Measurements from ENCODE around the gene KLHDC8B.

KLHDC8B gene

GRCh38 chr3:49157289-49157688, 14.1 kb upstream of the KLHDC8B start:
- TF ChIP-seq CTCF (IDR thresholded peaks at IDR 0.05; ENCODE audit: low read depth, low read length), result no peak
- no peak overlapping the region for H3K4me3 ChIP-seq (ENCODE audit: low read depth, low read length)
- in situ Hi-C loops (cut with HindIII; ENCODE audit: low sequenced_read_pairs), result no loop called here
- DNase-seq (ENCODE audit: low read depth, low spot score), result no peak

GRCh38 chr3:49158103-49158709, 13.2 kb upstream of the KLHDC8B start:
- no peak overlapping the region for H3K4me3 ChIP-seq (ENCODE audit: low read depth, low read length)
- DNase-seq (ENCODE audit: low read depth, low spot score), result no peak
- in situ Hi-C loops (cut with HindIII; ENCODE audit: low sequenced_read_pairs), result no loop called here
- no peak for TF ChIP-seq CTCF (IDR thresholded peaks at IDR 0.05; ENCODE audit: low read depth, low read length)

GRCh38 chr3:49158792-49159191, 12.6 kb upstream of the KLHDC8B start:
- TF ChIP-seq CTCF (IDR thresholded peaks at IDR 0.05; ENCODE audit: low read depth, low read length), result no peak
- in situ Hi-C loops (cut with HindIII; ENCODE audit: low sequenced_read_pairs), result no loop called here
- no peak overlapping the region for H3K4me3 ChIP-seq (ENCODE audit: low read depth, low read length)
- DNase-seq (ENCODE audit: low read depth, low spot score), result no peak

GRCh38 chr3:49161197-49161596, 10.2 kb upstream of the KLHDC8B start:
- no peak for DNase-seq (ENCODE audit: low read depth, low spot score)
- in situ Hi-C loops (cut with HindIII; ENCODE audit: low sequenced_read_pairs), result no loop called here
- no peak overlapping the region for H3K4me3 ChIP-seq (ENCODE audit: low read depth, low read length)
- no peak for TF ChIP-seq CTCF (IDR thresholded peaks at IDR 0.05; ENCODE audit: low read depth, low read length)

GRCh38 chr3:49161808-49162530, 9.4 kb upstream of the KLHDC8B start:
- no peak for DNase-seq (ENCODE audit: low read depth, low spot score)
- in situ Hi-C loops (cut with HindIII; ENCODE audit: low sequenced_read_pairs), result no loop called here

GRCh38 chr3:49162751-49163419, 8.5 kb upstream of the KLHDC8B start:
- no peak for TF ChIP-seq CTCF (IDR thresholded peaks at IDR 0.05; ENCODE audit: low read depth, low read length)

More at GRCh38 chr3:49161808-49162530, 9.4 kb upstream of the KLHDC8B start:
- TF ChIP-seq CTCF (IDR thresholded peaks at IDR 0.05; ENCODE audit: low read depth, low read length), result no peak
- H3K4me3 ChIP-seq (ENCODE audit: low read depth, low read length), result no peak overlapping the region

More at GRCh38 chr3:49162751-49163419, 8.5 kb upstream of the KLHDC8B start:
- no peak overlapping the region for H3K4me3 ChIP-seq (ENCODE audit: low read depth, low read length)
- no peak for DNase-seq (ENCODE audit: low read depth, low spot score)
- in situ Hi-C loops (cut with HindIII; ENCODE audit: low sequenced_read_pairs), result no loop called here
